Measurements from ENCODE around the gene CAPN1. TPM values are rescaled to one million over a fixed set of nuclear protein-coding genes. Genes with fewer than 3 reads are reported as not detected.

Gene CAPN1
- total RNA-seq, 1 experiment from 2014 or later: 288 TPM

- intact Hi-C loops (cut with micrococcal nuclease; ENCODE audit: unreplicated experiment): no loop called here
- DNase-seq: no peak
- BruUV-seq (replicated peaks): no TSS peak
- Mint-ChIP-seq H3K4me3 (ENCODE audit: low read depth, unreplicated experiment) (no peak overlapping the region), H3K27me3 (ENCODE audit: unreplicated experiment) (no peaks in the 10 kb centered on the region), H3K9me3 (ENCODE audit: low read depth, unreplicated experiment) (no peaks in the 10 kb centered on the region), H3K36me3 (ENCODE audit: insufficient read depth, unreplicated experiment) (peaks cover 70% of the 10 kb centered on the region), H3K27ac (ENCODE audit: unreplicated experiment) (no peak overlapping the region), H3K4me1 (ENCODE audit: low read depth, unreplicated experiment) (no peaks in the 10 kb centered on the region)
- CTCF ChIA-PET: no interaction called here
- TF ChIP-seq CTCF (IDR thresholded peaks at IDR 0.05; ENCODE audit: unreplicated experiment): no peak
Measured at GRCh38 chr11:65194564-65194963, 12.8 kb downstream of the CAPN1 start.

GRCh38 chr11:65204143-65204542 lies 22.4 kb downstream of the CAPN1 start:
- CTCF ChIA-PET: no interaction called here
- Mint-ChIP-seq H3K4me3 (ENCODE audit: low read depth, unreplicated experiment) (no peak overlapping the region), H3K9me3 (ENCODE audit: low read depth, unreplicated experiment) (no peaks in the 10 kb centered on the region), H3K27me3 (ENCODE audit: unreplicated experiment) (no peaks in the 10 kb centered on the region), H3K4me1 (ENCODE audit: low read depth, unreplicated experiment) (no peaks in the 10 kb centered on the region), H3K36me3 (ENCODE audit: insufficient read depth, unreplicated experiment) (peaks cover 47% of the 10 kb centered on the region), H3K27ac (ENCODE audit: unreplicated experiment) (no peak overlapping the region)
- intact Hi-C loops (cut with micrococcal nuclease; ENCODE audit: unreplicated experiment): loop anchor here (10.0 kb wide), 1 partner anchor 51 kb away; no protein-coding TSS in a partner anchor
- DNase-seq: no peak
- BruUV-seq (replicated peaks): no TSS peak
- no peak for TF ChIP-seq CTCF (IDR thresholded peaks at IDR 0.05; ENCODE audit: unreplicated experiment)

GRCh38 chr11:65204646-65205601 lies 23.2 kb downstream of the CAPN1 start:
- Mint-ChIP-seq H3K4me1 (ENCODE audit: low read depth, unreplicated experiment) (no peaks in the 10 kb centered on the region), H3K4me3 (ENCODE audit: low read depth, unreplicated experiment) (no peak overlapping the region), H3K27me3 (ENCODE audit: unreplicated experiment) (no peaks in the 10 kb centered on the region), H3K27ac (ENCODE audit: unreplicated experiment) (no peak overlapping the region), H3K36me3 (ENCODE audit: insufficient read depth, unreplicated experiment) (peaks cover 49% of the 10 kb centered on the region), H3K9me3 (ENCODE audit: low read depth, unreplicated experiment) (no peaks in the 10 kb centered on the region)
- peak; percentile 93 for TF ChIP-seq CTCF (IDR thresholded peaks at IDR 0.05; ENCODE audit: unreplicated experiment)
- BruUV-seq (replicated peaks): no TSS peak
- intact Hi-C loops (cut with micrococcal nuclease; ENCODE audit: unreplicated experiment): loop anchor here (10.0 kb wide), 1 partner anchor 50 kb away; no protein-coding TSS in a partner anchor
- peak; percentile 58 for DNase-seq
- CTCF ChIA-PET: interaction anchor here (0.5 to 0.7 kb wide), 2 partner anchors 71 to 126 kb away, joined by 4 to 5 read pairs; no protein-coding TSS in a partner anchor

GRCh38 chr11:65205602-65205967 lies 23.9 kb downstream of the CAPN1 start:
- no peak for TF ChIP-seq CTCF (IDR thresholded peaks at IDR 0.05; ENCODE audit: unreplicated experiment)
- H3K36me3 Mint-ChIP-seq (ENCODE audit: insufficient read depth, unreplicated experiment): peaks cover 50% of the 10 kb centered on the region
- CTCF ChIA-PET: interaction anchor here (0.5 to 0.7 kb wide), 2 partner anchors 70 to 126 kb away, joined by 4 to 5 read pairs; no protein-coding TSS in a partner anchor
- no peak for DNase-seq
- H3K4me1 Mint-ChIP-seq (ENCODE audit: low read depth, unreplicated experiment): no peaks in the 10 kb centered on the region
- intact Hi-C loops (cut with micrococcal nuclease; ENCODE audit: unreplicated experiment): loop anchor here (10.0 kb wide), 1 partner anchor 49 kb away; no protein-coding TSS in a partner anchor
- no peak overlapping the region for H3K27ac Mint-ChIP-seq (ENCODE audit: unreplicated experiment)
- no peaks in the 10 kb centered on the region for H3K9me3 Mint-ChIP-seq (ENCODE audit: low read depth, unreplicated experiment)
- no peak overlapping the region for H3K4me3 Mint-ChIP-seq (ENCODE audit: low read depth, unreplicated experiment)
- BruUV-seq (replicated peaks): no TSS peak
- no peaks in the 10 kb centered on the region for H3K27me3 Mint-ChIP-seq (ENCODE audit: unreplicated experiment)
